ENCODE measurements around the gene NR6A1. TPM values are rescaled to one million over a fixed set of nuclear protein-coding genes. Genes with fewer than 3 reads are reported as not detected.

The NR6A1 gene
- polyA plus RNA-seq, 1 donor from 2014 or later: 4.3 TPM

DNA sequence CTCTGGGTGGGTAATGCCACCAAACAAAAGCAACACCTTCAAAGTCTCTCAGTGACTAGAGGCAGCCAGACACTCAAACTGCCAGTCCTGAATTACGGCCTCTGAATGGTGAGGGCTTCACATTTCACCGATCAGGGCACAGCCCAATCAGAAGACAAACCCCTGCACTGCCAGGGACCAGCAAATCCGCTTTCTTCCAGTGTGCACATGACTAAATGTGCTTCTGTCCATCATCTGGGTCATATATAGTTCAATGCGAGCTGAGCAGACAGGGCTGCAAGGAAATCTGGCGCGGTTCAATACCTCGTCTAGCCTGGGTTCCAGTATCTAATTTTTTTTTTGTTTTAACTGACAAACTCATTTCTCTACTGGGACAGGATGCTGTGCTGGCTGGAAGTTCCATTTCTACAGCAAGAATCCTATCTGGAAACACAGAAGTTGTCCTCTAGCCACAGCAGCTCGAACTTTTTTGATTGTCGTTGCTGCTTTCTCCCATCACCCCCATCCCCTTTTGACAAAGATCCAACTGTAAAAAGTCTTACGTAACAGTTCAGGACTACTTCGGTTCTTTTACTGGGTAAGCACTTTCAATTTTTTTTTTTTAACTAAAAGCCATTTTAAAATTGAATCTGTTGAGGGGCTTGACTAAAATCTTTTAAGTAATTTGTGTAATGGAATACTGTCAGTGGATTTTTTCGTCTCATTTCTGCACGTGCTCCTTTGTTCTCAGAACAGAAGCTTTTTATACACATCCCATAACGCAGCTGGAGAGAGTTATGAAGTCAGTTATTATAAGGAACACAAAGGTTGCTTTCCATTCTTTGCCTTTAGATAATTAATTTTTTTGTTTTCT lies 112.7 kb downstream of the NR6A1 start:
- peak overlapping the region; percentile 49 for H2AFZ ChIP-seq (ENCODE audit: low read depth, low read length)
- peak overlapping the region; percentile 72 for H3K4me3 ChIP-seq (ENCODE audit: low read length)
- no peaks in the 10 kb centered on the region for H3K27me3 ChIP-seq (ENCODE audit: insufficient read depth, low read depth, low read length)
- no peaks in the 10 kb centered on the region for H3K9me3 ChIP-seq (ENCODE audit: low read length)
- H3K36me3 ChIP-seq (ENCODE audit: insufficient read depth, low read length): no peaks in the 10 kb centered on the region
- TF ChIP-seq POLR2AphosphoS5 (IDR thresholded peaks at IDR 0.05) (peak; percentile 93), RAD21 (conservative IDR thresholded peaks at IDR 0.05) (peak; percentile 12), TAF1 (IDR thresholded peaks at IDR 0.05; ENCODE audit: low read depth) (peak; percentile 73), EP300 (conservative IDR thresholded peaks at IDR 0.05; ENCODE audit: poor library complexity, severe bottlenecking) (peak; percentile 69), MXI1 (conservative IDR thresholded peaks at IDR 0.05; ENCODE audit: poor library complexity, severe bottlenecking) (no peak)
- TF ChIP-seq, protein P1, sequence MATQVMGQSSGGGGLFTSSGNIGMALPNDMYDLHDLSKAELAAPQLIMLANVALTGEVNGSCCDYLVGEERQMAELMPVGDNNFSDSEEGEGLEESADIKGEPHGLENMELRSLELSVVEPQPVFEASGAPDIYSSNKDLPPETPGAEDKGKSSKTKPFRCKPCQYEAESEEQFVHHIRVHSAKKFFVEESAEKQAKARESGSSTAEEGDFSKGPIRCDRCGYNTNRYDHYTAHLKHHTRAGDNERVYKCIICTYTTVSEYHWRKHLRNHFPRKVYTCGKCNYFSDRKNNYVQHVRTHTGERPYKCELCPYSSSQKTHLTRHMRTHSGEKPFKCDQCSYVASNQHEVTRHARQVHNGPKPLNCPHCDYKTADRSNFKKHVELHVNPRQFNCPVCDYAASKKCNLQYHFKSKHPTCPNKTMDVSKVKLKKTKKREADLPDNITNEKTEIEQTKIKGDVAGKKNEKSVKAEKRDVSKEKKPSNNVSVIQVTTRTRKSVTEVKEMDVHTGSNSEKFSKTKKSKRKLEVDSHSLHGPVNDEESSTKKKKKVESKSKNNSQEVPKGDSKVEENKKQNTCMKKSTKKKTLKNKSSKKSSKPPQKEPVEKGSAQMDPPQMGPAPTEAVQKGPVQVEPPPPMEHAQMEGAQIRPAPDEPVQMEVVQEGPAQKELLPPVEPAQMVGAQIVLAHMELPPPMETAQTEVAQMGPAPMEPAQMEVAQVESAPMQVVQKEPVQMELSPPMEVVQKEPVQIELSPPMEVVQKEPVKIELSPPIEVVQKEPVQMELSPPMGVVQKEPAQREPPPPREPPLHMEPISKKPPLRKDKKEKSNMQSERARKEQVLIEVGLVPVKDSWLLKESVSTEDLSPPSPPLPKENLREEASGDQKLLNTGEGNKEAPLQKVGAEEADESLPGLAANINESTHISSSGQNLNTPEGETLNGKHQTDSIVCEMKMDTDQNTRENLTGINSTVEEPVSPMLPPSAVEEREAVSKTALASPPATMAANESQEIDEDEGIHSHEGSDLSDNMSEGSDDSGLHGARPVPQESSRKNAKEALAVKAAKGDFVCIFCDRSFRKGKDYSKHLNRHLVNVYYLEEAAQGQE (IDR thresholded peaks at IDR 0.05; ENCODE audit: borderline replicate concordance): peak; percentile 67
- TF ChIP-seq, protein P2, sequence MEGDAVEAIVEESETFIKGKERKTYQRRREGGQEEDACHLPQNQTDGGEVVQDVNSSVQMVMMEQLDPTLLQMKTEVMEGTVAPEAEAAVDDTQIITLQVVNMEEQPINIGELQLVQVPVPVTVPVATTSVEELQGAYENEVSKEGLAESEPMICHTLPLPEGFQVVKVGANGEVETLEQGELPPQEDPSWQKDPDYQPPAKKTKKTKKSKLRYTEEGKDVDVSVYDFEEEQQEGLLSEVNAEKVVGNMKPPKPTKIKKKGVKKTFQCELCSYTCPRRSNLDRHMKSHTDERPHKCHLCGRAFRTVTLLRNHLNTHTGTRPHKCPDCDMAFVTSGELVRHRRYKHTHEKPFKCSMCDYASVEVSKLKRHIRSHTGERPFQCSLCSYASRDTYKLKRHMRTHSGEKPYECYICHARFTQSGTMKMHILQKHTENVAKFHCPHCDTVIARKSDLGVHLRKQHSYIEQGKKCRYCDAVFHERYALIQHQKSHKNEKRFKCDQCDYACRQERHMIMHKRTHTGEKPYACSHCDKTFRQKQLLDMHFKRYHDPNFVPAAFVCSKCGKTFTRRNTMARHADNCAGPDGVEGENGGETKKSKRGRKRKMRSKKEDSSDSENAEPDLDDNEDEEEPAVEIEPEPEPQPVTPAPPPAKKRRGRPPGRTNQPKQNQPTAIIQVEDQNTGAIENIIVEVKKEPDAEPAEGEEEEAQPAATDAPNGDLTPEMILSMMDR (IDR thresholded peaks at IDR 0.05; ENCODE audit: poor library complexity, severe bottlenecking): no peak
- H3F3A ChIP-seq (ENCODE audit: insufficient read depth, low read length, poor library complexity, severe bottlenecking): peaks cover 3% of the 10 kb centered on the region
- no peaks in the 10 kb centered on the region for H3K9me2 ChIP-seq (ENCODE audit: insufficient read depth, low read length)
- peak overlapping the region; percentile 58 for H3K4me2 ChIP-seq (ENCODE audit: low read length)
- peak overlapping the region; percentile 77 for H3K9ac ChIP-seq (ENCODE audit: low read length)
- peak overlapping the region; percentile 91 for H3K27ac ChIP-seq (ENCODE audit: low read length)
- peaks cover 38% of the 10 kb centered on the region for H3K79me2 ChIP-seq (replicated peaks; ENCODE audit: insufficient read depth, low read length)
- H4K20me1 ChIP-seq (ENCODE audit: insufficient read depth): no peaks in the 10 kb centered on the region

DNA sequence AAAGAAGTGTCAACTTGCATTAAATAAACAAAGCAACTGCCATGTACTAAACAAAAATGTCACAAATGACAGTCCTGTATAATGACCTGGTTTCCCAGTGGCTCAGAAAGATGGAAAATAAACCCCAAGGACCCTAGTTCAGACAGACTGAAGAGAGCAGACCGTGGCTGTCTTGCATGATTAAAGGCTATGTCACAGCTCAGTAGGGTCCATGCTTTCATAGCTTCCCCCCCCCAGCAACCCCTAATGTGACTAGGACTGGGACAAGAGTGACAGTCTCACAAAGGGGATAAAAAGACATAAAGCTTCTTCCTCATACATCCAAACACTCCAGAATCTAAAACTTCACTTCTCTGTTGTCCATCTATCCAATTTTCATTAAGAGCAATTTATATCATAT lies 113.6 kb downstream of the NR6A1 start:
- Histone ChIP-seq H4K20me1 (ENCODE audit: insufficient read depth) (no peaks in the 10 kb centered on the region), H3K9ac (ENCODE audit: low read length) (peak overlapping the region; percentile 54), H3K9me3 (ENCODE audit: low read length) (no peaks in the 10 kb centered on the region), H3K27me3 (ENCODE audit: insufficient read depth, low read depth, low read length) (no peaks in the 10 kb centered on the region), H3K36me3 (ENCODE audit: insufficient read depth, low read length) (no peaks in the 10 kb centered on the region), H3F3A (ENCODE audit: insufficient read depth, low read length, poor library complexity, severe bottlenecking) (peaks cover 3% of the 10 kb centered on the region), H3K79me2 (replicated peaks; ENCODE audit: insufficient read depth, low read length) (peaks cover 30% of the 10 kb centered on the region), H3K27ac (ENCODE audit: low read length) (peak overlapping the region; percentile 91), H2AFZ (ENCODE audit: low read depth, low read length) (peak overlapping the region; percentile 16), H3K9me2 (ENCODE audit: insufficient read depth, low read length) (no peaks in the 10 kb centered on the region), H3K4me3 (ENCODE audit: low read length) (peak overlapping the region; percentile 72), H3K4me2 (ENCODE audit: low read length) (peak overlapping the region; percentile 58)
- TF ChIP-seq, protein P2 (IDR thresholded peaks at IDR 0.05; ENCODE audit: poor library complexity, severe bottlenecking): no peak
- TF ChIP-seq SMC3 (conservative IDR thresholded peaks at IDR 0.05; ENCODE audit: poor library complexity): no peak
- TF ChIP-seq RAD21 (conservative IDR thresholded peaks at IDR 0.05): no peak
- no peak for TF ChIP-seq MXI1 (conservative IDR thresholded peaks at IDR 0.05; ENCODE audit: poor library complexity, severe bottlenecking)
- no peak for TF ChIP-seq TAF1 (IDR thresholded peaks at IDR 0.05; ENCODE audit: low read depth)
- TF ChIP-seq EZH2 (IDR thresholded peaks at IDR 0.05; ENCODE audit: borderline replicate concordance, insufficient read depth, low read length, poor library complexity, severe bottlenecking): no peak
- no peak for TF ChIP-seq POLR2AphosphoS5 (IDR thresholded peaks at IDR 0.05)
- TF ChIP-seq EP300 (conservative IDR thresholded peaks at IDR 0.05; ENCODE audit: poor library complexity, severe bottlenecking): no peak
- TF ChIP-seq, protein P1 (IDR thresholded peaks at IDR 0.05; ENCODE audit: borderline replicate concordance): no peak
